GM19043 (cell line): ENCODE results near the gene TLE1.
"Not testable (repeated sequence)": the region's sequence is repeated elsewhere in the genome, so short reads cannot be mapped to it uniquely, and the experiment has no call there.

Source experiments
- ATAC-seq: cut with Tn5 transposase; IDR thresholded peaks from one replicate; pipeline ENCODE4 v1.9.1; 2021; ENCODE audit warnings: low read depth; ENCODE audit not compliant: unreplicated experiment

The TLE1 gene

GRCh38 chr9:81602887-81603680, 86.3 kb downstream of the TLE1 start:
- no peak for ATAC-seq

GRCh38 chr9:81601639-81602623, 87.4 kb downstream of the TLE1 start:
- no peak for ATAC-seq

- ATAC-seq = no peak
These were observed 88.7 kb downstream of the TLE1 start for GRCh38 chr9:81600631-81601030.

GRCh38 chr9:81599837-81600236, 89.5 kb downstream of the TLE1 start:
- no peak for ATAC-seq

GRCh38 chr9:81598811-81599210, 90.5 kb downstream of the TLE1 start:
- ATAC-seq = no peak

- ATAC-seq = no peak
These were observed 91.2 kb downstream of the TLE1 start for GRCh38 chr9:81598123-81598497.

- ATAC-seq = no peak
These were observed 91.8 kb downstream of the TLE1 start for GRCh38 chr9:81597419-81598122.

GRCh38 chr9:81596679-81597418, 92.5 kb downstream of the TLE1 start:
- ATAC-seq = no peak

- no peak for ATAC-seq
These were observed 93.3 kb downstream of the TLE1 start for GRCh38 chr9:81595887-81596543.

GRCh38 chr9:81595293-81595692, 94.1 kb downstream of the TLE1 start:
- ATAC-seq = not testable (repeated sequence)

GRCh38 chr9:81594415-81594814, 94.9 kb downstream of the TLE1 start:
- ATAC-seq = no peak

- no peak for ATAC-seq
These were observed 96.5 kb downstream of the TLE1 start for GRCh38 chr9:81592887-81593266.

GRCh38 chr9:81591791-81592190, 97.6 kb downstream of the TLE1 start:
- ATAC-seq = no peak

- ATAC-seq = no peak
These were observed 98.7 kb downstream of the TLE1 start for GRCh38 chr9:81590688-81591087.

GRCh38 chr9:81589819-81590218, 99.5 kb downstream of the TLE1 start:
- no peak for ATAC-seq

GRCh38 chr9:81589392-81589791, 100.0 kb downstream of the TLE1 start:
- ATAC-seq = no peak

- no peak for ATAC-seq
These were observed 101.0 kb downstream of the TLE1 start for GRCh38 chr9:81588148-81588871.

GRCh38 chr9:81586786-81587185, 102.6 kb downstream of the TLE1 start:
- ATAC-seq = no peak

- ATAC-seq = no peak
These were observed 104.1 kb downstream of the TLE1 start for GRCh38 chr9:81585191-81585763.
